ENCODE data around the gene AMN.

DNA sequence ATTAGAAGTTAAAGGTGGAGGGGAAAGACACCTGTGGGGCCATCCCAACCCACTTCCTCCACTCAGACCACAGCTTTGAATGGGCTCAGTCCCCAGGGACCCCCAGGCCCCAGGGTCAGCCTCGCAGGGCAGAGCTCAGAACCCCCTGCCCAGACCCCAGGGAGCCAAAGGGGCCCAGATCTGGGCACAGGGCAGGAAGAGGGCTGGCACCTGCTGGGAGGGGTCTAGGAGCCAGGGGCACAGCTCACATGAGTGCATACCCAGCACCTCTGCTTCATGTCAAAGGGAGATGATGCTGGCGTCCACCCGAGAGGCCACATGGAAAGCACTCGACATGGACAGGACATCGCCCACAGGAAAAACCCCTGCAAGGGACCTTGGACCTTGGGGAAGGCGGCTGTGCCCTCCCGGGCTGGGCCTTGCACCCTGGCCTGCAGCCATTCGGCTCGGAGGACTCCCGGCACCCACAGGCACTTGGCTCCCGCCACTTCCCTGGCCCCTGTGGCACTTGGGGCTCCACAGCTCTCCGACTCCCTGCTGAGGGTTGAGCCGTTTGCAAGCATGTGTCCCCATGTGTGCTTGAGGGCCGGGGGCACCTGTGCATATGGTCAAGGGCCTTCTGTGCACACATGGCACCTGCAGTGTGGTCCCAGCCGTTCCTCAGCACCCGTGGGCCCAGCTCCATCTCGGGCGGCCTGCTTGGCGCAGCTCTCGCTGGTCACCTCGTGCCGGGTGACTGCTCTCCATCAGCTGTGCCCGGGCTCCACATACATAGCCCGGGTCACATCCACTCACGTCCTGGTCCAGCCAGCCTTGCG lies 7.8 kb upstream of the AMN start:
- TF ChIP-seq, protein P1, sequence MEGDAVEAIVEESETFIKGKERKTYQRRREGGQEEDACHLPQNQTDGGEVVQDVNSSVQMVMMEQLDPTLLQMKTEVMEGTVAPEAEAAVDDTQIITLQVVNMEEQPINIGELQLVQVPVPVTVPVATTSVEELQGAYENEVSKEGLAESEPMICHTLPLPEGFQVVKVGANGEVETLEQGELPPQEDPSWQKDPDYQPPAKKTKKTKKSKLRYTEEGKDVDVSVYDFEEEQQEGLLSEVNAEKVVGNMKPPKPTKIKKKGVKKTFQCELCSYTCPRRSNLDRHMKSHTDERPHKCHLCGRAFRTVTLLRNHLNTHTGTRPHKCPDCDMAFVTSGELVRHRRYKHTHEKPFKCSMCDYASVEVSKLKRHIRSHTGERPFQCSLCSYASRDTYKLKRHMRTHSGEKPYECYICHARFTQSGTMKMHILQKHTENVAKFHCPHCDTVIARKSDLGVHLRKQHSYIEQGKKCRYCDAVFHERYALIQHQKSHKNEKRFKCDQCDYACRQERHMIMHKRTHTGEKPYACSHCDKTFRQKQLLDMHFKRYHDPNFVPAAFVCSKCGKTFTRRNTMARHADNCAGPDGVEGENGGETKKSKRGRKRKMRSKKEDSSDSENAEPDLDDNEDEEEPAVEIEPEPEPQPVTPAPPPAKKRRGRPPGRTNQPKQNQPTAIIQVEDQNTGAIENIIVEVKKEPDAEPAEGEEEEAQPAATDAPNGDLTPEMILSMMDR (IDR thresholded peaks at IDR 0.05) = no peak
- no peak for TF ChIP-seq POLR2A (IDR thresholded peaks at IDR 0.05)
- TF ChIP-seq POLR2AphosphoS5 (IDR thresholded peaks at IDR 0.05; ENCODE audit: insufficient read depth in 1 of 2, low read depth in 1 of 2) = no peak
